B cell (primary cell): ENCODE results near the gene ACTN1.

ENCODE experiments used
- EZH2 ChIP-seq: IDR thresholded peaks from 2 replicates; pipeline ENCODE4 v1.6.1; 2012; ENCODE audit warnings: borderline replicate concordance, low read depth, mild to moderate bottlenecking, moderate library complexity, low read length; ENCODE audit not compliant: insufficient read depth, poor library complexity, severe bottlenecking
- TF ChIP-seq, protein P1 (sequence below): fragments of 200-600 bp; IDR thresholded peaks from one replicate; pipeline ENCODE4 v1.8.0; 2022; ENCODE audit warnings: antibody characterized with exemption, mild to moderate bottlenecking

- TF ChIP-seq, protein P1, sequence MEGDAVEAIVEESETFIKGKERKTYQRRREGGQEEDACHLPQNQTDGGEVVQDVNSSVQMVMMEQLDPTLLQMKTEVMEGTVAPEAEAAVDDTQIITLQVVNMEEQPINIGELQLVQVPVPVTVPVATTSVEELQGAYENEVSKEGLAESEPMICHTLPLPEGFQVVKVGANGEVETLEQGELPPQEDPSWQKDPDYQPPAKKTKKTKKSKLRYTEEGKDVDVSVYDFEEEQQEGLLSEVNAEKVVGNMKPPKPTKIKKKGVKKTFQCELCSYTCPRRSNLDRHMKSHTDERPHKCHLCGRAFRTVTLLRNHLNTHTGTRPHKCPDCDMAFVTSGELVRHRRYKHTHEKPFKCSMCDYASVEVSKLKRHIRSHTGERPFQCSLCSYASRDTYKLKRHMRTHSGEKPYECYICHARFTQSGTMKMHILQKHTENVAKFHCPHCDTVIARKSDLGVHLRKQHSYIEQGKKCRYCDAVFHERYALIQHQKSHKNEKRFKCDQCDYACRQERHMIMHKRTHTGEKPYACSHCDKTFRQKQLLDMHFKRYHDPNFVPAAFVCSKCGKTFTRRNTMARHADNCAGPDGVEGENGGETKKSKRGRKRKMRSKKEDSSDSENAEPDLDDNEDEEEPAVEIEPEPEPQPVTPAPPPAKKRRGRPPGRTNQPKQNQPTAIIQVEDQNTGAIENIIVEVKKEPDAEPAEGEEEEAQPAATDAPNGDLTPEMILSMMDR: no peak
- no peak for TF ChIP-seq EZH2
These were observed 56.9 kb downstream of the ACTN1 start for GRCh38 chr14:68922201-68922621.
